HG02642 (cell line): Measurements from ENCODE around the gene ITGB2.

Source experiments
- ATAC-seq: cut with Tn5 transposase; IDR thresholded peaks from one replicate; pipeline ENCODE4 v1.9.1; 2021; ENCODE audit warnings: mild to moderate bottlenecking; ENCODE audit not compliant: unreplicated experiment, poor library complexity

The ITGB2 gene

GRCh38 chr21:44920694-44921604 is at the start of gene ITGB2:
ITGB2 (minus strand) TSS chr21:44920899; CDS start chr21:44910782, 10,117 bp downstream.
- peak; percentile 63 for ATAC-seq

- ATAC-seq, result no peak
Observed at GRCh38 chr21:44969931-44970755, 49.4 kb upstream of the ITGB2 start.

GRCh38 chr21:44969066-44969670 is 48.5 kb upstream of the ITGB2 start:
- no peak for ATAC-seq

- no peak for ATAC-seq
Observed at GRCh38 chr21:44967082-44968047, 46.7 kb upstream of the ITGB2 start.

GRCh38 chr21:44966135-44967081 is 45.7 kb upstream of the ITGB2 start:
- ATAC-seq, result no peak

GRCh38 chr21:44965251-44966022 is 44.7 kb upstream of the ITGB2 start:
- ATAC-seq, result no peak

- ATAC-seq, result no peak
Observed at GRCh38 chr21:44964381-44964780, 43.7 kb upstream of the ITGB2 start.

GRCh38 chr21:44962403-44962966 is 41.8 kb upstream of the ITGB2 start:
- no peak for ATAC-seq

- ATAC-seq, result no peak
Observed at GRCh38 chr21:44960141-44961092, 39.7 kb upstream of the ITGB2 start.

GRCh38 chr21:44959376-44960091 is 38.8 kb upstream of the ITGB2 start:
- ATAC-seq, result no peak

- ATAC-seq, result no peak
Observed at GRCh38 chr21:44958471-44959191, 37.9 kb upstream of the ITGB2 start.

GRCh38 chr21:44957901-44958451 is 37.3 kb upstream of the ITGB2 start:
- no peak for ATAC-seq

GRCh38 chr21:44957047-44957831 is 36.5 kb upstream of the ITGB2 start:
- ATAC-seq, result no peak
